Muscle of back (tissue), 11 donors: ENCODE results near the gene AK3. TPM values are rescaled to one million over a fixed set of nuclear protein-coding genes. Genes with fewer than 3 reads are reported as not detected.
"Not testable (repeated sequence)": the region's sequence is repeated elsewhere in the genome, so short reads cannot be mapped to it uniquely, and the experiment has no call there.

ENCODE experiments used
- DNase-seq, 3 donors: peaks; one replicate each; pipeline versions ENCODE4 v3.0.0 to v3.0.0-alpha.2; 2013
- polyA plus RNA-seq, 10 donors: library from polyadenylated mRNA; unstranded; fragments of 120-200 nt; gene quantifications; one replicate each; pipeline ENCODE4 v1.2.1, GENCODE V29; 2013; ENCODE audit not compliant: insufficient read length in 10 of 10

The AK3 gene
- polyA plus RNA-seq, 10 donors, result 40.7 to 55.5 (median 44.6) TPM

DNA sequence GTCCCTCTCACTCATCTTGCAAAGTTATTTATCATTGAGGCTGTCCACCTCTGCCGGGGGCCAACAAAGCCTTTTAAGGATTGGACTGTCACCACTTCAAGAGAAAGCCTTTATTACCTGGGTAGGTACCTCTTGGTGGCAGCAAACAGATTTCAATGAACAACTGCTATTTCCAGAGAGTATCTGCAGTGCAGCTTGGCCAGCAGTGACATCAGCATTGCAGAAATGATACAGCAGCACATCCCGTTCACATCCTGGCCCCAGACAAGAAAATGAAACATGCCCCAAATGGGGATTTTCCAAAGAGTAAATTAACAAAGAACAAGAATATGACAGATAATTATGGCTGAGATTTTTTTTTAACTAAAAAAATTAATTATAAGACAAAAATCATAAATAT is 72.4 kb downstream of the AK3 start:
- DNase-seq, result no peak

DNA sequence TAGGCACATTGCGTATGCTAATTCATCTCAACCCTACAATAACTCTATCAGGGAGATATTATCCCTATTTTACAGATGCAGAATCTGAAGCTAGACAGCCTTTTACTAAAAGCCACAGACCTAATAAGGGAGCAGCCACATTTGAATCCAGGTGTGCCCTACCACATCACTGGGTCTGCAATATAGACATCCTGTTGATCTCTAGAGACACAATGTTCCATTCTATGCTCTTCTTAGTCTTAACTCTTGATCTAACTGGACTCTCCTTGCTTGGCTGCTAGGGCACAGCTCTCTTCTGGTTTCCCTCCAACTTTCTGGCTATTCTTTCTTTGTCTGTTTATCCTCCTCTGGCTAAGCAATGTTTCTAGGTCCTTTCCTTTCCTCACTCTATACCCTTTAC is 73.3 kb downstream of the AK3 start:
- no peak for DNase-seq

DNA sequence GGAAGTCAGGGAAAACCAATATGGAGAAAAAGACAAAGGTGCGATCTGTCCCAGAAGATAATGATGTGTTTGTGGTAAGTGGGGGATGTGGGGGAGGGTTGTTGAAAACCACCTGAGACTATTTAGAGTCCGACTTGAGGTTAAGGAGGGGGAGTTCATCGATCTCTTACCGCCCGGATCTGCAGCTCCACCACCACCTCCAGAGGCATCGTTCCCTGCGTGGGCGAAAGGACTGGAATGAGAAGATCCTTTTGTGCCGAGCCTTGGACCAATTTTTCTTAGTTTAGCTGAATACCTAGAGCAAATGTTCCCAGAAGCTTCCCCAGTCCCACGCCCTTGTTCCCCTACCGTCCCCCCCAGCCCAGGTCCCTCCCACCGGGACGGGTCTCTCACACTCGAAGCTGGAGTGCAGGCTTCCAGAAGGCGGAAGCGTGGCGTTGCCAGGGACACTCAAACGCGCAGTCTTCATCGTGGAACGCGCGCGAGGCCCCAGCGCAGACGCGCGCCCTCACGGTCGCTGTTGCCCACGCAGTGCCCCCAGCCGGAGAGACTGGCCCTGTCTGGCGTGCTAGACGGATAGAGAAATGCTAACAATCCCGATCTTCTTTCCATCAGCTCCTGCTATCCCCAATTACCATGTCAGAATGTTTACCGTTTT is 74.8 kb downstream of the AK3 start, which contains the start of gene SPATA6L:
Gene SPATA6L, minus strand, starts transcription at position 439 of the 658 bp plus-strand sequence. Its CDS starts 230 bp downstream, at position 209.
- DNase-seq, result peak in 2 of 3 donors; percentile 77 to 89

DNA sequence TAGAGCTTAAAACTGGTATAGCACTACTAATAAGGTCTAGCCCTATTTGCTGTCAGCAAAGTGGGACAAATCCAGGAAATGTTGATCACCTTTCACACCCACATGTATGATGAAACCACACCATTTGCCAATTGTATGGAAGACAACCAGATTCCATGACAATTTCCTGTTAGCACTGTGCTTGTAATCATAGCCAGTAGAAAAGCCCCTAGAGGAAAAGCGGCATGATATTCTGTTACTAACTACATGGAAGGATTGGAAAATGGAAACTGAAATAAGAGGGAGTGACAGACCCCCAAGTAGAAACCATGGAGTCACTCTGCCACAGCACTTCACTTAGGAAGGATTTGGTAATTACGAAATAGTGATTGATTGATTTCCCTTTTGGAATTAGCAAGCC is 75.6 kb downstream of the AK3 start:
- peak in 1 of 3 donors; percentile 45 for DNase-seq

DNA sequence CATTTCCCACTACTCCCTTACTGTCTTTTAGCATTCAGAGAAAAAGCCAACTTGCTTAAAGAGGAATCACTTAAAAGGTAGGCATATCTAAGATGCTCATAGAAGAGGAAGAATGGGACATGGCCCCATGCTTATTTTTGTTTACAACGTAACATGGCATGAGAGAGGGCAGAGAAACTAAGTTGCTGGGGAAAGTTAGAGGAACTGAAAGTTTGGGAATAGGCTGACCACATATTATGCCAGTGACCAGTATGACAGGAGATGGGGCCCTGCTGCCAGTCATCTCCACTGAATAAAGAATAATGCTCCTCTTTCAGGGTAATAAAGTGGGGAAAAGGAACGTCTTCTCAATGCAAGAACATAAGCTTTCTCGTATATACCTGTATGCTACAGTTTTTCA is 77.0 kb downstream of the AK3 start:
- DNase-seq, result no peak

DNA sequence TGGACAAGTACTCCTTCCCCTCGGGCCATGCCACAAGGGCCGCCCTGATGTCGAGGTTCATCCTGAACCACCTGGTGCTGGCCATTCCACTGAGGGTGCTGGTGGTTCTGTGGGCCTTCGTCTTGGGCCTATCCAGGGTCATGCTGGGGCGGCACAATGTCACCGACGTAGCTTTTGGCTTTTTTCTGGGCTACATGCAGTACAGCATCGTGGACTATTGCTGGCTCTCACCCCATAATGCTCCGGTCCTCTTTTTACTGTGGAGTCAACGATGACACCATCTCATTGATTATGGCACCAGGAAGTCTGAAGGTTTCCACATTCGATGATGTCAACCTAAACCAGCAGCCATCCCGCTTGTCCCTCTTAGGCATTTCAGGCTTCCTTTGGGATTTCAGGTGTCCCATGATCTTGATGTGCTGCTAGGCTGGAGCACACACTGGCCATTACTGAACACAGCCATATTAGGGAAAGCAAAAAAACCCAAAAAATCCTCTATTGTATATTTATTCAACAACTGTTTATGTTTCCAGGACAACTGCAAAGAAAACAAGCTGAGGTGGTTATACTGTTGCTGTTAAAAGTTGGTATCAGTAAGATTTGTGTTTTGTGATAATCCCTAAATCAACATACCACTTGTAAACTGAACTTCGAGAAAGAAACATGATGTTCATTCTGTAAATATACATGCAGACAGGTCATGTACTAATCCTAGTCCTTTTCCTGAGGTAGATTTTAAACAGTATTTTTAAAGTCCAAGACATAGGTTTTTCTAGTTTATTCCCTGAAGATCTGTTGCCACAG is 77.8 kb downstream of the AK3 start:
- DNase-seq, result no peak

DNA sequence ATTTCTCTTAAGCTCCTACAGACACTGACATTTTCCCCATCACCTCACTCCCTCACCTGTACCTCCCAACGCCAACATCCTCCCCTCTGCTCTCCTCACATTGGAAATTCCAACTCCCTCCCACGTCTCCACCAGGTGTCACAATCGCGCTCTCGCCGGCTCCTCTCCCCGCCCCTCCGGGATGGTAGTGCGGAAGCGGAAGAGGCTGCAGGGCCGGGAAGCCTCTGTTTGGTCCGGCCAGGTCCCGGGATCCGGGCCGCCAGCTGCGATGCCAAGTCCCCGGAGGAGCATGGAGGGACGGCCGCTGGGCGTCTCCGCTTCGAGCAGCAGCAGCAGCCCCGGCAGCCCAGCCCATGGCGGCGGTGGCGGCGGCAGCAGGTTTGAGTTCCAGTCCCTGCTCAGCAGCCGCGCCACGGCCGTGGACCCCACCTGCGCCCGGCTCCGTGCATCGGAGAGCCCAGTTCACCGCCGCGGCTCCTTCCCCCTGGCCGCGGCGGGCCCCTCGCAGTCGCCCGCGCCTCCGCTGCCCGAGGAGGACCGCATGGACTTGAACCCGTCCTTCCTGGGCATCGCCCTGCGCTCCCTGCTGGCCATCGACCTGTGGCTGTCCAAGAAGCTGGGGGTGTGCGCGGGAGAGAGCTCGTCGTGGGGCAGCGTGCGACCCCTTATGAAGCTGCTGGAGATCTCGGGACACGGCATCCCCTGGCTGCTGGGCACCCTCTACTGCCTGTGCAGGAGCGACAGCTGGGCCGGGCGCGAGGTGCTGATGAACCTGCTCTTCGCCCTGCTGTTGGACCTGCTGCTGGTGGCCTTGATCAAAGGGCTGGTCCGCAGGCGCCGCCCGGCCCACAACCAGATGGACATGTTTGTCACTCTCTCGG is 78.7 kb downstream of the AK3 start, which contains the start of gene PLPP6:
Gene PLPP6, plus strand, starts transcription at position 187 of the 881 bp plus-strand sequence. Its CDS starts 82 bp downstream, at position 269.
- DNase-seq, result peak; percentile 72 to 92 (median 84)

DNA sequence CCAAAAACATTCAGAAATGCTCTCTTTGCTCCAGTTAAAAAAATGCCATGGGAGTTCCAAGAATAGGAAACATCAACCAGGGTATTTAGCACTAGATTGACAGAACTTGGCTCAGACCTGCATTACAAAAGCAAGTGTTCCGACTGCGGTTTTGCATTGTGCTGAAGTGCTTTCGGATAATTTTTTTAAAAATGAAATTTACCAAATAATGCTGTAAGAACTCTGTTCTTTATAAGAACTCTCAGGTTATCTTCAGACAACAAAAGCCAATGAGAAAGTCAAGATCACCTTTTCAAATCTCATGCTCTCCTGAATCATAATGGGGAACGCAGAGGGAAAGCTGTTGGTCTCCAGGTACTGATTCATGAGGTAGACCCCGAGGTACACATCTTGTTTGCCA is 79.4 kb downstream of the AK3 start:
- no peak for DNase-seq

DNA sequence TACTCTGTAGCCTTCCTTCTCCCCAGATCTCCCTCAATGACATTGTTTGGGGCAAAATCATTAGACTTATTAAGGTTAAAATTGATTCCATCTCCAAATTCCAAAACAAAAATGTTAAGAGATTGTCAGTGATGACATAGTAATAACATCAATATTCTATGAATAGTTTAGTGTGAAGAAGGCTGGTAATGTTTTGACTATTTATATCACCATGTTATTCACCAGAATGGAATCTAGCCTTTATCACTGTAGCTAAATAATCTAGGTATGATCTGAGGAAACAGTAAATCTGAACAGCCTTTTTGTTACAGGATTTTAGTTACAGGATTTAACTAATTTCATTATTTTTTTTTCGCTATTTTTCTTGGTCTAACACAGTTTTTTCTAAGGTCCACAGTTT is 79.8 kb downstream of the AK3 start:
- no peak for DNase-seq

DNA sequence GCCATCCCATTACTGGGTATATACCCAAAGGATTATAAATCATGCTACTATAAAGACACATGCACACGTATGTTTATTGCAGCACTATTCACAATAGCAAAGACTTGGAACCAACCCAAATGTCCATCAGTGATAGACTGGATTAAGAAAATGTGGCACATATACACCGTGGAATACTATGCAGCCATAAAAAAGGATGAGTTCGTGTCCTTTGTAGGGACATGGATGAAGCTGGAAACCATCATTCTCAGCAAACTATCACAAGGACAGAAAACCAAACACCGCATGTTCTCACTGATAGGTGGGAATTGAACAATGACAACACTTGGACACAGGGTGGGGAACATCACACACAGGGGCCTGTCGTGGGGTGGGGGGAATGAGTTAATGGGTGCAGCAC is 80.3 kb downstream of the AK3 start:
- not testable (repeated sequence) for DNase-seq

Other genes starting within 250 kb of the AK3 start
- gene PLPP6, start 78.9 kb downstream of the AK3 start, polyA plus RNA-seq, result 1 to 10 TPM; 3.5 to 7.1 (median 4.4) TPM
- 1 to 10 TPM in 1 of 10 donors, under 1 TPM in 9; 0.17 to 1.4 (median 0.52) TPM for gene SPATA6L, start 74.7 kb downstream of the AK3 start, polyA plus RNA-seq
- 10 to 100 TPM; 18.5 to 33.8 (median 24.5) TPM for gene CDC37L1, start 61.6 kb downstream of the AK3 start, polyA plus RNA-seq
- 10 to 100 TPM in 9 of 10 donors, 1 to 10 TPM in 1; 9.9 to 15.8 (median 13.2) TPM for gene RCL1, start 51.7 kb upstream of the AK3 start, polyA plus RNA-seq
- 10 to 100 TPM; 10.8 to 17.0 (median 12.8) TPM for gene JAK2, start 244.1 kb upstream of the AK3 start, polyA plus RNA-seq